GM12874 (cell line): ENCODE measurements around the gene COA1.

Experiments
- TF ChIP-seq, protein P1 (sequence below): IDR thresholded peaks from 2 replicates; pipeline ENCODE4 v1.5.1; 2011; ENCODE audit warnings: low read depth, mild to moderate bottlenecking, control low read depth, low read length, moderate library complexity; ENCODE audit not compliant: insufficient read depth

The COA1 gene

GRCh38 chr7:43604251-43604650 is 125.1 kb downstream of the COA1 start:
- TF ChIP-seq, protein P1, sequence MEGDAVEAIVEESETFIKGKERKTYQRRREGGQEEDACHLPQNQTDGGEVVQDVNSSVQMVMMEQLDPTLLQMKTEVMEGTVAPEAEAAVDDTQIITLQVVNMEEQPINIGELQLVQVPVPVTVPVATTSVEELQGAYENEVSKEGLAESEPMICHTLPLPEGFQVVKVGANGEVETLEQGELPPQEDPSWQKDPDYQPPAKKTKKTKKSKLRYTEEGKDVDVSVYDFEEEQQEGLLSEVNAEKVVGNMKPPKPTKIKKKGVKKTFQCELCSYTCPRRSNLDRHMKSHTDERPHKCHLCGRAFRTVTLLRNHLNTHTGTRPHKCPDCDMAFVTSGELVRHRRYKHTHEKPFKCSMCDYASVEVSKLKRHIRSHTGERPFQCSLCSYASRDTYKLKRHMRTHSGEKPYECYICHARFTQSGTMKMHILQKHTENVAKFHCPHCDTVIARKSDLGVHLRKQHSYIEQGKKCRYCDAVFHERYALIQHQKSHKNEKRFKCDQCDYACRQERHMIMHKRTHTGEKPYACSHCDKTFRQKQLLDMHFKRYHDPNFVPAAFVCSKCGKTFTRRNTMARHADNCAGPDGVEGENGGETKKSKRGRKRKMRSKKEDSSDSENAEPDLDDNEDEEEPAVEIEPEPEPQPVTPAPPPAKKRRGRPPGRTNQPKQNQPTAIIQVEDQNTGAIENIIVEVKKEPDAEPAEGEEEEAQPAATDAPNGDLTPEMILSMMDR, result no peak

- TF ChIP-seq, protein P1, result no peak
Observed at GRCh38 chr7:43602256-43602655, 127.1 kb downstream of the COA1 start.

GRCh38 chr7:43600056-43600455 is 129.3 kb downstream of the COA1 start:
- TF ChIP-seq, protein P1, result no peak

DNA sequence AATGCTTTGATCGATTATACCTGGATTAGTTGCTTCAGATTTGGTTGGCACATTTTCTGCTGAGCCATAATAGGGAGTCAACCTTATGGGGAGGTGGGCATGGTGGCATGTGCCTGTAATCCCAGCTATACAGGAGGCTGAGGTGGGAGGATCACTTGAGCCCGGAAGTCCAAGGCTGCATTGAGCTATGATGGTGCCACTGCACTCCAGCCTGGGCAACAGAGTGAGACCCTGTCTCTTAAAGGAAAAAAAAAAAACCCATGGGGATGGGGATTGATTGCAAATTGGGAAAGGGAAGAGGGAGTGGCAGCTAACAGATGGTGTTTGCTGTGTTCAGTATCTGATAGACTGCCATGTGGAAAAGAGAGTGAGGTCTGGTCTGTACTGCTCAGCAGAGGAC is 135.3 kb downstream of the COA1 start:
- TF ChIP-seq, protein P1, result no peak

DNA sequence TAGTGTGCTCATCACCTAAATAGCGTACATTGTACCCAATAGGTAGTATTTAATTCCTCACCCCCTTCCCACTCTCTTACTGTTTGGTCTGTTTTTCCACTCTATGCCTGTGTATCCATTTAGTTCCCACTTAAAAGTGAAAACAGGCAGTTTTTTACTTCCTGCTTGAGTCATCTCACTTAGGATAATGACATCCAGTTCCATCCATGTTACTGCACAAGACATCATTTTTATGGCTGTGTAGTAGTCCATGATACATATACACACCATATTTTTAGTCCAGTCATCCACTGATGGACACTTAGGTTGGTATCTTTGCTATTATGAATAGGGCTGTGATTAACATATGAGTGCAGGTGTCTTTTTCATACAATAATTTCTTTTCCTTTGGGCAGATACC is 136.3 kb downstream of the COA1 start:
- TF ChIP-seq, protein P1, result no peak

DNA sequence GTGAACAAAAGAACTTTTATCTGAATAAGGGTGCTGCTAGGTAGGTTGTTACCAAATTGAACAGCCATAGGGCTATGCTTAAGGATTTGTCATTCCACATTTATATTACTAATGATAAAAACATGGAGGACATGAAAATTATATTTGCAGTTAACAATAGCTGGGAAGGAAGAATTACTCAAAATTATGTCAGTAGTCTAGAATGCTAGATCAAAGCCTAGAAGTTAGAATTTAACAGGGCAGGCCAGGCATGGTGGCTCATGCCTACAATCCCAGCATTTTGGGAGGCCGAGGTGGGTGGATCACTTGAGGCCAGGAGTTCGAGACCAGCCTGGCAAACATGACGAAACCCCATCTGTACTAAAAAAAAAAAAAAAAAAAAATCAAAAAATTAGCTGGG is 137.0 kb downstream of the COA1 start:
- TF ChIP-seq, protein P1, result no peak

DNA sequence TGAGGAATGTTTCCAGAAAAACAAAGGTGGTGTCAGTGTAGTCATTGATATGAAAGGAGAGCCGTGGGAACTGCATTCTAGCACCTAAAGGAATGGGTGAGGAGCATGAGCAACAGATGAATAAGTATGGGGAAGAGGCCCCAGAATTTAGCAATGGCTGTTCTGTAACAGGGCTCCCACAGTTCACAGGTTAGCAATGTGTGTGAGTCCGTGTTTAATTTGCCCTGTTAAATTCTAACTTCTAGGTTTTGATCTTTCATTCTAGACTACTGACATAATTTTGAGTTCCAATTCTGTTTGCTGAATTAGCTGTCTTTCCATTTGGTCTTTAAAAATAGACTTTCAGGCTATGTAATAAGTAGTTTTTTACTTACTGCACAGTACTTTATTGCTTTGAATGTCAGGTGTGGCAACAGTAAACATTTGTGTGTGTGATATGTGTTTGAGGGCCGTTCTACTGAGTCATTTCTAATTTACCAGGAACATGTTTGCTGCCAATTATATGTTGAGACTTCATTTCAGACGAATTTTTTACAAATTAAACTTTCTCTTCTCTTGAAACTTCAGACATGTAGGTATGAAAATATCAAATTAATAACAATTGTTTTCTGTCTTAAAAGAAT is 137.7 kb downstream of the COA1 start:
- TF ChIP-seq, protein P1, result no peak
